GM19238 (cell line): ENCODE data around the gene KRTAP4-11.
"Not testable (repeated sequence)": the region's sequence is repeated elsewhere in the genome, so short reads cannot be mapped to it uniquely, and the experiment has no call there.

Experiments
- DNase-seq: peaks from one replicate; pipeline ENCODE4 v3.0.0; 2011; ENCODE audit warnings: low spot score; ENCODE audit not compliant: insufficient read length

KRTAP4-11 gene

GRCh38 chr17:41084100-41084856 is 33.9 kb downstream of the KRTAP4-11 start, which contains the start of gene KRTAP4-7:
Gene KRTAP4-7 (plus strand): TSS chr17:41084150. CDS start chr17:41084207, 57 bp downstream.
- not testable (repeated sequence) for DNase-seq

- not testable (repeated sequence) for DNase-seq
Measured at GRCh38 chr17:41083427-41083826, 34.7 kb downstream of the KRTAP4-11 start.

- DNase-seq, result no peak
Measured at GRCh38 chr17:41082626-41083025, 35.5 kb downstream of the KRTAP4-11 start.

GRCh38 chr17:41076788-41077187 is 41.4 kb downstream of the KRTAP4-11 start:
- DNase-seq, result no peak

GRCh38 chr17:41073676-41074075 is 44.5 kb downstream of the KRTAP4-11 start:
- no peak for DNase-seq

- no peak for DNase-seq
Measured at GRCh38 chr17:41071606-41072360, 46.4 kb downstream of the KRTAP4-11 start.

- no peak for DNase-seq
Measured at GRCh38 chr17:41069031-41069430, 49.1 kb downstream of the KRTAP4-11 start.

- DNase-seq, result no peak
Measured at GRCh38 chr17:41067281-41067680, 50.9 kb downstream of the KRTAP4-11 start.
